AG04449 (cell line): ENCODE data around the gene RAD51B.

ENCODE experiments used
- CTCF ChIA-PET: fragments of 350-600 bp; formaldehyde crosslinking; extraction: SDS; loops from one replicate; lab custom pipeline; 2021; ENCODE audit warnings: antibody characterized with exemption; lab: Yijun Ruan, JAX
- POLR2A ChIA-PET: fragments of 400-600, 350-600 bp; formaldehyde crosslinking; extraction: SDS; loops from one replicate; lab custom pipeline; 2020; ENCODE audit warnings: antibody characterized with exemption, inconsistent platforms; lab: Yijun Ruan, JAX
- DNase-seq: peaks from one replicate; pipeline ENCODE4 v3.0.0-alpha.2; 2010; ENCODE audit warnings: low read depth, low spot score
- H3K4me3 ChIP-seq: 2 replicates; pipeline ENCODE4 v1.5.1; 2011; ENCODE audit warnings: low read depth, mild to moderate bottlenecking, control low read depth, low read length
- TF ChIP-seq, protein P1 (sequence below): IDR thresholded peaks from one replicate; pipeline ENCODE4 v1.5.1; 2011; ENCODE audit warnings: mild to moderate bottlenecking, moderate library complexity, low read length, control low read depth, inconsistent platforms; ENCODE audit not compliant: insufficient read depth; ENCODE audit errors: missing control alignments

Gene RAD51B

DNA sequence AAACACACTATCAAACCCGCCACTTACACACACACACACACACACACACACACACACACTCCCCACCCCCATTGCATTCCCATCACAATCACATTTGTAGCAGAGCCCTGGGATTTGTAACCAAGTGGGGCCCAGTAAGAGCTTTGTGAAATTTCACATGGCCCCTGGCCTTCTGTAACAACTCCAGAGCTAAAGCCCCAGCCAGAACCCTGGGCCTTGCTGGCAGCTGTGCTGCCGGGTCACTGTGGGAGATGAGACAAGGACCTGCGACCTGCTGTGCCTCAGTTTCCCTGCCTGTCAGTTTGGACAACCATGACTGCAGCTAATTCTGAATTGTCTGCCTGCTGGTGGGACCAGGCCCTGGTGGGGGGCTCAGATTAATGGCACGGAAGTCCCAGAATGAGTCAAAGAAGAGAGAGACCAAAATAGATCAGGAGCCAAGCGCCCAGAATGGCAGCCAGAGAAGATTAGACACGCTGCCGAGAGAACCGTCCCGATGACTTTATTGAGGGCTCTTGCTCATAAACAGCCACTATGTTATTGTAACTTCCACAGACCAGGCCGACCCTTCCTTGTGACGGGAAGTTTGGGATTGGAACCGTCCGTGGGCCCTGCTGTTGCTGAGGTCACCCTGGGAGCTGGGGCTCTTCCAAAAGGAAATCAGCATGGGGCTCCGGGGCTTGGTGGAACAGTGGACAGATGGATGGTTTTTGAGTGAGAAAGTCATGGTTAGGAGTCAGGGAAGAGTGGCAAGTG is 850.2 kb downstream of the RAD51B start:
- ChIA-PET POLR2A (no interaction called here), CTCF (no interaction called here)
- no peak overlapping the region for H3K4me3 ChIP-seq
- no peak for DNase-seq
- TF ChIP-seq, protein P1, sequence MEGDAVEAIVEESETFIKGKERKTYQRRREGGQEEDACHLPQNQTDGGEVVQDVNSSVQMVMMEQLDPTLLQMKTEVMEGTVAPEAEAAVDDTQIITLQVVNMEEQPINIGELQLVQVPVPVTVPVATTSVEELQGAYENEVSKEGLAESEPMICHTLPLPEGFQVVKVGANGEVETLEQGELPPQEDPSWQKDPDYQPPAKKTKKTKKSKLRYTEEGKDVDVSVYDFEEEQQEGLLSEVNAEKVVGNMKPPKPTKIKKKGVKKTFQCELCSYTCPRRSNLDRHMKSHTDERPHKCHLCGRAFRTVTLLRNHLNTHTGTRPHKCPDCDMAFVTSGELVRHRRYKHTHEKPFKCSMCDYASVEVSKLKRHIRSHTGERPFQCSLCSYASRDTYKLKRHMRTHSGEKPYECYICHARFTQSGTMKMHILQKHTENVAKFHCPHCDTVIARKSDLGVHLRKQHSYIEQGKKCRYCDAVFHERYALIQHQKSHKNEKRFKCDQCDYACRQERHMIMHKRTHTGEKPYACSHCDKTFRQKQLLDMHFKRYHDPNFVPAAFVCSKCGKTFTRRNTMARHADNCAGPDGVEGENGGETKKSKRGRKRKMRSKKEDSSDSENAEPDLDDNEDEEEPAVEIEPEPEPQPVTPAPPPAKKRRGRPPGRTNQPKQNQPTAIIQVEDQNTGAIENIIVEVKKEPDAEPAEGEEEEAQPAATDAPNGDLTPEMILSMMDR, result no peak

DNA sequence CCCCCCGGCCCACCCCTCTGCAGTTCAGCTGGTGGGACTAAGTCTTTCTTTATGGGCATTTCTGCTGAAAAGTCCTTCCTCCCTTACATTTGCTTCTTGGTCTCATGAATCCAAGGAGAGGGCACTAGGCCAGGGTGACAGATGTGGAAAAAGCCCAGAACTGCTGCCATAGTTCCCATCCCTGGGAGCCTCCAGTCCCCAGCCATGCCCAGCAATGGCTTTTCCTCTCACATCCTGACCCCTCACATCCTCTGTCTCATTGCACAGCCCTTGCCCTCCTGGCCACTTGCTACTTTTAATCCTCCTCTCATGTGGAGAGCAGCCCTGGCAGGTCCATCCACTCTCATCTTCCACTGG is 850.8 kb downstream of the RAD51B start:
- POLR2A ChIA-PET, result no interaction called here
- TF ChIP-seq, protein P1, result no peak
- DNase-seq, result no peak
- no peak overlapping the region for H3K4me3 ChIP-seq
- CTCF ChIA-PET, result no interaction called here

DNA sequence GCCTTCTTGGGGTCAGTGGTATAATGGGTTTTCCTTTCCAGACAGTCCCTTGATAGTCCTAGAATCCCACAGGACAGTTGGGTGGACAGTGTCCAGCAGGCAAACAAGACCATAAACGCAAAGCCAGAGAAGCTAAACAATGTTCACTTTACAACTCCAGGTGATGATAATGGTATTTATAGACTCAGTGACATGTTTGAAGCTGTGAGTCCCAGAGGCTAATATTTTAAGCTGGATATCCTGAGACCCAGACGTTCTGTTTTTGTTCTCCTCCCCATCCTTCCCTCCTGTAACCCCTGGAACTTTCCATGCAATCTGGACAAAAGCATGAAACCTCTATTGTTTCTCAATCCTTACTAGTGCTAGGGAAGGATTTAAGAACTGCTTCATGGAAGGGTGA is 852.3 kb downstream of the RAD51B start:
- TF ChIP-seq, protein P1, result no peak
- ChIA-PET POLR2A (no interaction called here), CTCF (no interaction called here)
- DNase-seq, result no peak
- no peak overlapping the region for H3K4me3 ChIP-seq

DNA sequence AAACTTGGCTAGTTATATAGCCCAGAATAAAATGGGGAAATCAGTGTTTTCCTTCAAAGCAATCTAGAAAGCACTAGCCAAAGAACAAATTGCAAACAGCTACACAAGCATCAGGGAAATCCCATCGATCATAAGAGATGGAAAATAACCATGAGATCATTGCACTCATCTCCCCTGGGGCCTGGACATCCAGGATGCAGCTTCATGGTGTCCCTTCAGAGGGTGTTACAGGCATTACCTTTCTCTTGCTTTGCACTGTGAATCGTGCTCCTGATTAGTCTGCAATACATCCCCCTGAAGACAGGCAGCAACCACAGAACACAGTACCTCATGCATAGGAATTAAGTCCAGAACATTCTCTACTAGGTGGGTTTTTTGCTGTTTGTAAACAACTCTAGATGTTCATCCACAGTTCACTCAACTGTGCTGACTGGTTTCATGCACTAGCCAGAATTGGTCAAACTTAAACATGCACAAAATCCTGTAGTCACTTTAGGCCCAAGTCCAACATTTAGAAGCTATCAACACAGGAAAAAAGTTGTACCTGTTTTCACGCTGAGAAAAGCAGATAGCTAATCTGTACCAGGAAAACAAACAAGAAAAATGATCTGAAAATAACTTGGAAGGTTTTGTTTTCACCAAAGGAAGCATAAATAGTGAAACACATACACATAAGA is 853.2 kb downstream of the RAD51B start:
- DNase-seq, result no peak
- TF ChIP-seq, protein P1, result no peak
- ChIA-PET POLR2A (no interaction called here), CTCF (no interaction called here)
- no peak overlapping the region for H3K4me3 ChIP-seq

DNA sequence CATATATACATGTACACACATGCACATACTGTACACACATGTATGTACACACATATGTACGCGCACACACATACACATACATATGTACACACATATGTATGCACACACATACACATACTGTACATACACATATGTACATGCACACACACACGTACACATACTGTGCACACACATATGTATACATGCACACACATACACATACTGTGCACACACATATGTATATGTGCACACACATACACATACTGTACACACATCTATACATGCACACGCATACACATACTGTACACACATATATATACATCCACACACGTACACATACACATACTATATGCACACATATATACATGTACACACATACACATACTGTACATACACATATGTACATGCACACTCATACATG is 853.9 kb downstream of the RAD51B start:
- no peak overlapping the region for H3K4me3 ChIP-seq
- POLR2A ChIA-PET, result no interaction called here
- no peak for DNase-seq
- CTCF ChIA-PET, result no interaction called here
- TF ChIP-seq, protein P1, result no peak

DNA sequence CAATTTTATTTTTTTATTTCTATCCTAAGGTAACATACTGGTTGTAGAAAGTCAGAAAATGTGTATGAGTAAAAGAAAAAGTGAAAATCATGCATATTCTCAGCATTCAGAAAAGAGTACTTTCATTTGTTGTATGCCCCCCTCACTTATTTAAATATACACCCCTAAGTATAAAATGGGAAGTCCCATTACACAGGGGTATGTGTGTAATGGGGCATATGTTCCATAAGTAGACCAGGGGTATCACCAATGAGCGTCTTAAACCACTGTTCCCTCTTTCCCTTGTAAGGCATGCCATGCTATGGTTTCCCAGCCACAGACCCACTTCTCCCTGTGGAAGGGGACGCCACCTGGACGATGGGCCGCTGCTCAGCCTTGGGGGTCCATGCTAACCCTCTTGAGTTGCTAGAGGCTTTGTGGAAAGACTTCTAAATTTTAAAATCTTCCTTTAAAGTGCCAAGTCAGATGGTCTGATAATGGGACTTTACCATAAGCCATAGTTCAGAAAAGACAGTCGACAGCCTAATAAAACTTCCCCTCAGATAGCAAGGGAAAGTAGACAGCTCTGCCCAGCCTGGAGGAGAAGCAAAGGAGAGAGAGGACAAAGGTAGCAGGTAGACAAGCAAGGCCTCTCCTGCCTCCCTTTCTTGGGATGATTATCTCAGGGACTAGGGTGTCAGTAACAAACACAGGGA is 855.1 kb downstream of the RAD51B start:
- no peak overlapping the region for H3K4me3 ChIP-seq
- ChIA-PET CTCF (interaction anchor here (0.9 to 1.3 kb wide), 2 partner anchors 13 to 114 kb away, joined by 3 to 5 read pairs; no protein-coding TSS in a partner anchor), POLR2A (no interaction called here)
- TF ChIP-seq, protein P1, result no peak
- no peak for DNase-seq
